Body of pancreas (tissue), 4 donors: ENCODE results near the gene CSNK2A3. TPM values are rescaled to one million over a fixed set of nuclear protein-coding genes. Genes with fewer than 3 reads are reported as not detected.

Source experiments
- ATAC-seq: fragments of 150-250 bp; one replicate; pipeline ENCODE4 v1.9.1; 2016
- DNase-seq, 4 donors: peaks; one replicate each; pipeline ENCODE4 v3.0.0-alpha.2; 2019
- H3K27ac ChIP-seq, 4 donors: fragments of 200-600 bp; sonication (generic); 1 replicate in 3 of 4; 2 replicates in 1 of 4; pipeline versions ENCODE4 v1.5.1 to v1.6.1; 2016 to 2019; ENCODE audit warnings: mild to moderate bottlenecking in 1 of 4, mixed read lengths in 1 of 4, moderate library complexity in 1 of 4
- H3K27me3 ChIP-seq, 2 donors: fragments of 200-600 bp; sonication (generic); one replicate each; pipeline ENCODE4 v1.6.0; 2016; ENCODE audit warnings: mild to moderate bottlenecking in 1 of 2
- H3K36me3 ChIP-seq, 2 donors: fragments of 200-600 bp; sonication (generic); replicated peaks in 1 of 2; 2 replicates each; pipeline ENCODE4 v1.5.1; 2016; ENCODE audit warnings: low read depth in 2 of 2; ENCODE audit not compliant: insufficient read depth in 1 of 2
- H3K4me1 ChIP-seq: fragments of 200-600 bp; sonication (generic); one replicate; pipeline ENCODE4 v1.6.0; 2016
- H3K4me3 ChIP-seq, 2 donors: fragments of 200-600 bp; sonication (generic); 1 replicate in 1 of 2; 2 replicates in 1 of 2; pipeline ENCODE4 v1.5.1; 2016 to 2019
- H3K9me3 ChIP-seq, 3 donors: fragments of 200-600 bp; sonication (generic); 1 replicate in 2 of 3; 2 replicates in 1 of 3; pipeline ENCODE4 v1.5.1; 2016
- CTCF ChIP-seq, 7 experiments: fragments of 450-650 bp in 4 of 7; fragments of 200-600 bp in 3 of 7; sonication (generic) in 3 of 7; IDR thresholded peaks; one replicate each; pipeline ENCODE4 v1.5.1; 2016 to 2019; ENCODE audit warnings: antibody characterized with exemption in 7 of 7
- POLR2A ChIP-seq, 3 donors: fragments of 450-650 bp; IDR thresholded peaks; one replicate each; pipeline ENCODE4 v1.6.1; 2016; ENCODE audit warnings: antibody characterized with exemption in 3 of 3, mild to moderate bottlenecking in 2 of 3
- WGBS, 2 donors: methylation state at CpG; one replicate each; pipeline ENCODE4 v1.1.5; 2017; 5-methylcytosine and 5-hydroxymethylcytosine counted together
- intact Hi-C: fragments of 100-400 bp; cut with DNase I; formaldehyde crosslinking; loops from one replicate; pipeline ENCODE4 v1.15.1; 2023
- total RNA-seq, 2 donors: library from RNA; depleted of rRNA; stranded (reverse); fragments of >200 nt; gene quantifications; one replicate each; pipeline ENCODE4 v1.1.0, GENCODE V29; 2016

The CSNK2A3 gene
- total RNA-seq, 2 donors from 2014 or later: 0.78 TPM; not detected in 1

GRCh38 chr11:11318461-11318860, 34.6 kb downstream of the CSNK2A3 start:
- no peak for TF ChIP-seq POLR2A (IDR thresholded peaks at IDR 0.05)
- TF ChIP-seq CTCF (IDR thresholded peaks at IDR 0.05): no peak
- H3K4me3 ChIP-seq: no peak overlapping the region
- H3K4me1 ChIP-seq: peaks cover 10% of the 10 kb centered on the region
- WGBS, 2 donors: 91 to 93% methylated on average over 7 of the region's 7 CpGs
- intact Hi-C loops: no loop called here
- H3K27ac ChIP-seq: no peak overlapping the region
- no peaks in the 10 kb centered on the region for H3K9me3 ChIP-seq
- no peaks in the 10 kb centered on the region for H3K36me3 ChIP-seq
- no peaks in the 10 kb centered on the region for H3K27me3 ChIP-seq
- no peak for DNase-seq
- ATAC-seq: no peak

- Histone ChIP-seq H3K9me3 (no peaks in the 10 kb centered on the region), H3K36me3 (no peaks in the 10 kb centered on the region), H3K4me3 (no peak overlapping the region), H3K4me1 (peaks cover 12% of the 10 kb centered on the region), H3K27me3 (no peaks in the 10 kb centered on the region), H3K27ac (no peak overlapping the region)
- TF ChIP-seq CTCF (IDR thresholded peaks at IDR 0.05): no peak
- no peak for TF ChIP-seq POLR2A (IDR thresholded peaks at IDR 0.05)
- intact Hi-C loops: no loop called here
- 92 to 94% methylated on average over 3 of the region's 3 CpGs for WGBS, 2 donors
- DNase-seq (no peak), ATAC-seq (no peak)
Measured at GRCh38 chr11:11316651-11317230, 36.3 kb downstream of the CSNK2A3 start.

GRCh38 chr11:11313902-11314692, 39.0 kb downstream of the CSNK2A3 start:
- DNase-seq (peak; percentile 21 to 56 (median 44)), ATAC-seq (peak; percentile 71)
- Histone ChIP-seq H3K36me3 (no peaks in the 10 kb centered on the region), H3K4me1 (peaks cover 12% of the 10 kb centered on the region), H3K9me3 (no peaks in the 10 kb centered on the region), H3K4me3 (no peak overlapping the region), H3K27ac (peak overlapping the region in 2 of 4 donors; percentile 10 to 16), H3K27me3 (no peaks in the 10 kb centered on the region)
- TF ChIP-seq CTCF (IDR thresholded peaks at IDR 0.05) (no peak), POLR2A (IDR thresholded peaks at IDR 0.05) (no peak)
- intact Hi-C loops: no loop called here
- WGBS, 2 donors: 36 to 55% methylated on average over 6 of the region's 6 CpGs

- no peaks in the 10 kb centered on the region for H3K9me3 ChIP-seq
- TF ChIP-seq POLR2A (IDR thresholded peaks at IDR 0.05) (no peak), CTCF (IDR thresholded peaks at IDR 0.05) (no peak)
- H3K4me3 ChIP-seq: no peak overlapping the region
- H3K4me1 ChIP-seq: peaks cover 12% of the 10 kb centered on the region
- H3K27ac ChIP-seq: peak overlapping the region in 1 of 4 donors; percentile 10
- no peaks in the 10 kb centered on the region for H3K27me3 ChIP-seq
- H3K36me3 ChIP-seq: no peaks in the 10 kb centered on the region
- intact Hi-C loops: no loop called here
- WGBS, 2 donors: 7 to 36% methylated on average over 1 of the region's 1 CpG
- ATAC-seq: peak; percentile 43
- DNase-seq: peak in 3 of 4 donors; percentile 24 to 42 (median 41)
Measured at GRCh38 chr11:11313426-11313825, 39.6 kb downstream of the CSNK2A3 start.
